T follicular helper cell (primary cell): ENCODE measurements around the gene DACH1.

ENCODE experiments used
- DNase-seq: peaks from one replicate; pipeline ENCODE4 v3.0.0-alpha.2; 2020; ENCODE audit warnings: low read depth

Gene DACH1

GRCh38 chr13:71774863-71775262, 92.1 kb downstream of the DACH1 start:
- no peak for DNase-seq

- DNase-seq = no peak
These were observed 93.5 kb downstream of the DACH1 start for GRCh38 chr13:71773531-71773930.

GRCh38 chr13:71772361-71772760, 94.6 kb downstream of the DACH1 start:
- DNase-seq = no peak

GRCh38 chr13:71771144-71771543, 95.9 kb downstream of the DACH1 start:
- DNase-seq = no peak

GRCh38 chr13:71770710-71771109, 96.3 kb downstream of the DACH1 start:
- no peak for DNase-seq

- DNase-seq = no peak
These were observed 98.1 kb downstream of the DACH1 start for GRCh38 chr13:71768881-71769280.

GRCh38 chr13:71759651-71760511, 107.1 kb downstream of the DACH1 start:
- no peak for DNase-seq

- no peak for DNase-seq
These were observed 108.2 kb downstream of the DACH1 start for GRCh38 chr13:71758828-71759227.

GRCh38 chr13:71754407-71754974, 112.5 kb downstream of the DACH1 start:
- no peak for DNase-seq

- no peak for DNase-seq
These were observed 114.1 kb downstream of the DACH1 start for GRCh38 chr13:71752775-71753513.

- DNase-seq = no peak
These were observed 115.9 kb downstream of the DACH1 start for GRCh38 chr13:71751073-71751472.

- DNase-seq = no peak
These were observed 136.7 kb downstream of the DACH1 start for GRCh38 chr13:71730267-71730666.

GRCh38 chr13:71729441-71729840, 137.6 kb downstream of the DACH1 start:
- no peak for DNase-seq

GRCh38 chr13:71727662-71728061, 139.3 kb downstream of the DACH1 start:
- no peak for DNase-seq

- DNase-seq = no peak
These were observed 140.0 kb downstream of the DACH1 start for GRCh38 chr13:71727042-71727441.

GRCh38 chr13:71722206-71722605, 144.8 kb downstream of the DACH1 start:
- no peak for DNase-seq

GRCh38 chr13:71721104-71721503, 145.9 kb downstream of the DACH1 start:
- no peak for DNase-seq

- no peak for DNase-seq
These were observed 148.1 kb downstream of the DACH1 start for GRCh38 chr13:71718931-71719330.

GRCh38 chr13:71714802-71715375, 152.1 kb downstream of the DACH1 start:
- no peak for DNase-seq

GRCh38 chr13:71712988-71713653, 153.9 kb downstream of the DACH1 start:
- DNase-seq = no peak

GRCh38 chr13:71704656-71705055, 162.3 kb downstream of the DACH1 start:
- DNase-seq = no peak

- no peak for DNase-seq
These were observed 163.9 kb downstream of the DACH1 start for GRCh38 chr13:71703138-71703537.
